ENCODE data around the gene TNS2.

Gene TNS2

GRCh38 chr12:53062977-53063707, 13.3 kb downstream of the TNS2 start (continued):
- TF ChIP-seq, protein P1, sequence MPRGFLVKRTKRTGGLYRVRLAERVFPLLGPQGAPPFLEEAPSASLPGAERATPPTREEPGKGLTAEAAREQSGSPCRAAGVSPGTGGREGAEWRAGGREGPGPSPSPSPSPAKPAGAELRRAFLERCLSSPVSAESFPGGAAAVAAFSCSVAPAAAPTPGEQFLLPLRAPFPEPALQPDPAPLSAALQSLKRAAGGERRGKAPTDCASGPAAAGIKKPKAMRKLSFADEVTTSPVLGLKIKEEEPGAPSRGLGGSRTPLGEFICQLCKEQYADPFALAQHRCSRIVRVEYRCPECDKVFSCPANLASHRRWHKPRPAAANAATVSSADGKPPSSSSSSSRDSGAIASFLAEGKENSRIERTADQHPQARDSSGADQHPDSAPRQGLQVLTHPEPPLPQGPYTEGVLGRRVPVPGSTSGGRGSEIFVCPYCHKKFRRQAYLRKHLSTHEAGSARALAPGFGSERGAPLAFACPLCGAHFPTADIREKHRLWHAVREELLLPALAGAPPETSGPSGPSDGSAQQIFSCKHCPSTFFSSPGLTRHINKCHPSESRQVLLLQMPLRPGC (tag by site-specific recombination; IDR thresholded peaks at IDR 0.05), result no peak

- CTCF ChIA-PET, result interaction anchor here (0.5 to 11.5 kb wide), 11 partner anchors 9 to 154 kb away, joined by 3 to 264 read pairs (median 6); partner anchors contain the start of genes IGFBP6, SOAT2 and SPRYD3
- peaks cover 0 to 58% of the 10 kb centered on the region in 2 experiments; a peak in 1 of 3 replicates for H3K36me3 ChIP-seq (ENCODE audit: control insufficient read depth in 2 of 2, insufficient read depth in 1 of 2, low read length in 2 of 2)
These were observed 14.1 kb downstream of the TNS2 start for GRCh38 chr12:53063708-53064612.

GRCh38 chr12:53064613-53065436, 15.0 kb downstream of the TNS2 start:
- Histone ChIP-seq H3K9me3 (ENCODE audit: control insufficient read depth, insufficient read depth, low read depth, low read length) (no peaks in the 10 kb centered on the region), H3K36me3 (ENCODE audit: control insufficient read depth in 2 of 2, insufficient read depth in 1 of 2, low read length in 2 of 2) (peaks cover 0 to 55% of the 10 kb centered on the region in 2 experiments; a peak in 1 of 3 replicates), H3K4me1 (ENCODE audit: control insufficient read depth, insufficient read depth, low read length) (peaks cover 6% of the 10 kb centered on the region), H3K27ac (ENCODE audit: extremely low read depth, low read depth, low read length) (no peak overlapping the region), H3K4me3 (ENCODE audit: low read depth, low read length) (no peak overlapping the region)
- ChIA-PET POLR2A (interaction anchor here (0.8 to 2.7 kb wide), 4 partner anchors 10 to 34 kb away, joined by 3 to 18 read pairs (median 10); partner anchors contain the start of gene SPRYD3), CTCF (interaction anchor here (0.7 to 11.5 kb wide), 25 partner anchors 9 to 679 kb away, joined by 3 to 264 read pairs (median 6); partner anchors contain the start of genes ESPL1, IGFBP6, SOAT2 and SPRYD3)
- TF ChIP-seq ZNF248 (tag by site-specific recombination; IDR thresholded peaks at IDR 0.05) (no peak), ZFP37 (tag by site-specific recombination; IDR thresholded peaks at IDR 0.05) (no peak), SCRT2 (tag by site-specific recombination; IDR thresholded peaks at IDR 0.05) (peak; percentile 47), ZNF394 (tag by site-specific recombination; IDR thresholded peaks at IDR 0.05; ENCODE audit: borderline replicate concordance) (no peak), ZNF184 (tag by site-specific recombination; IDR thresholded peaks at IDR 0.05) (no peak)

More at GRCh38 chr12:53063708-53064612, 14.1 kb downstream of the TNS2 start:
- Histone ChIP-seq H3K4me3 (ENCODE audit: low read depth, low read length) (no peak overlapping the region), H3K9me3 (ENCODE audit: control insufficient read depth, insufficient read depth, low read depth, low read length) (no peaks in the 10 kb centered on the region), H3K4me1 (ENCODE audit: control insufficient read depth, insufficient read depth, low read length) (peaks cover 6% of the 10 kb centered on the region), H3K27ac (ENCODE audit: extremely low read depth, low read depth, low read length) (no peak overlapping the region)
- POLR2A ChIA-PET, result interaction anchor here (0.6 to 2.7 kb wide), 3 partner anchors 10 to 35 kb away, joined by 3 to 17 read pairs (median 3); no protein-coding TSS in a partner anchor
- TF ChIP-seq GLIS1 (tag by site-specific recombination; IDR thresholded peaks at IDR 0.05) (peak; percentile 92), ZBTB17 (tag by site-specific recombination; IDR thresholded peaks at IDR 0.05) (peak; percentile 44), ZNF514 (tag by site-specific recombination; IDR thresholded peaks at IDR 0.05) (no peak), ZIC2 (tag by site-specific recombination; IDR thresholded peaks at IDR 0.05) (peak; percentile 82), ZBTB49 (tag by site-specific recombination; IDR thresholded peaks at IDR 0.05; ENCODE audit: low read depth) (no peak), KLF1 (tag by site-specific recombination; IDR thresholded peaks at IDR 0.05) (peak; percentile 67), ZNF140 (tag by site-specific recombination; IDR thresholded peaks at IDR 0.05) (no peak)
- TF ChIP-seq, protein P2, sequence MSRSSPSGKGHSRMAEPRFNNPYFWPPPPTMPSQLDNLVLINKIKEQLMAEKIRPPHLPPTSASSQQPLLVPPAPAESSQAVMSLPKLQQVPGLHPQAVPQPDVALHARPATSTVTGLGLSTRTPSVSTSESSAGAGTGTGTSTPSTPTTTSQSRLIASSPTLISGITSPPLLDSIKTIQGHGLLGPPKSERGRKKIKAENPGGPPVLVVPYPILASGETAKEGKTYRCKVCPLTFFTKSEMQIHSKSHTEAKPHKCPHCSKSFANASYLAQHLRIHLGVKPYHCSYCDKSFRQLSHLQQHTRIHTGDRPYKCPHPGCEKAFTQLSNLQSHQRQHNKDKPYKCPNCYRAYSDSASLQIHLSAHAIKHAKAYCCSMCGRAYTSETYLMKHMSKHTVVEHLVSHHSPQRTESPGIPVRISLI (tag by site-specific recombination; IDR thresholded peaks at IDR 0.05), result no peak
